IgD-negative memory B cell (primary cell): ENCODE measurements around the gene ANKRD28. TPM values are rescaled to one million over a fixed set of nuclear protein-coding genes. Genes with fewer than 3 reads are reported as not detected.

ENCODE experiments used
- H3K27ac Mint-ChIP-seq, 3 donors: one replicate each; pipeline ENCODE4 v1.8.0; 2020 to 2022; ENCODE audit warnings: mild to moderate bottlenecking in 3 of 3, mixed read lengths in 3 of 3, moderate library complexity in 1 of 3
- H3K27me3 Mint-ChIP-seq: one replicate; pipeline ENCODE4 v1.8.0; 2021; ENCODE audit warnings: mixed read lengths
- H3K36me3 Mint-ChIP-seq: one replicate; pipeline ENCODE4 v1.8.0; 2020; ENCODE audit warnings: mild to moderate bottlenecking, mixed read lengths
- H3K4me1 Mint-ChIP-seq, 3 donors: one replicate each; pipeline ENCODE4 v1.8.0; 2020 to 2022; ENCODE audit warnings: mixed read lengths in 3 of 3, mild to moderate bottlenecking in 1 of 3
- H3K4me3 Mint-ChIP-seq, 4 donors: one replicate each; pipeline ENCODE4 v1.8.0; 2020 to 2022; ENCODE audit warnings: mild to moderate bottlenecking in 4 of 4, mixed read lengths in 4 of 4, moderate library complexity in 3 of 4
- H3K9me3 Mint-ChIP-seq, 3 donors: one replicate each; pipeline ENCODE4 v1.8.0; 2020 to 2021; ENCODE audit warnings: mixed read lengths in 3 of 3, mild to moderate bottlenecking in 1 of 3
- polyA plus RNA-seq: library from polyadenylated mRNA; unstranded; fragments of 300-500 nt; fragmentation: Illumina TruSeq; gene quantifications from one replicate; pipeline ENCODE4 v1.2.3, GENCODE V29; 2021

The ANKRD28 gene
- polyA plus RNA-seq, 1 donor from 2014 or later = 8.8 TPM

DNA sequence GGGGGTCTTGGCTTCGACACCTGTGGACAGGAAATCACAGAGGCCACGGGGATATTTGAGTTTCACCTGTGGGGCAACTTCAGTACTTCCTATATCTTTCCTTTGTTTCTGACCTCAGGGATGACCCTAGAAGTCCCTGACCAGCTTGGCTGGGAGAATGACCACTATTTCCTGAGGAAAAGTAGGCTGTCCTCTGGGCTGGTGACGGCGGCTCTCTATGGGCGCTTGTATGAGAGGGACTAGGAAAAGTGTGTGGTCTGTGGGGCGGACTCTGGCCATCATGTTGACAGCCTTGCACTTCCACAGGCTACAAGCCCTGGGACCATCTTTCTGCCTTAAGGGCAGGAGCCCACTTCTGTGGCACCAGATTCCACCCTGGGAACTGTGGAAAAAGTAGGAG is 152.5 kb downstream of the ANKRD28 start:
- H3K9me3 Mint-ChIP-seq = no peaks in the 10 kb centered on the region
- peaks cover 6% of the 10 kb centered on the region for H3K36me3 Mint-ChIP-seq
- no peak overlapping the region for H3K4me3 Mint-ChIP-seq
- peaks cover 25 to 30% (median 26%) of the 10 kb centered on the region in 3 donors for H3K4me1 Mint-ChIP-seq
- H3K27me3 Mint-ChIP-seq = no peaks in the 10 kb centered on the region
- H3K27ac Mint-ChIP-seq = peak overlapping the region in 1 of 3 donors; percentile 35

GRCh38 chr3:15638891-15639262 is 158.9 kb downstream of the ANKRD28 start:
- Mint-ChIP-seq H3K9me3 (no peaks in the 10 kb centered on the region), H3K4me3 (no peak overlapping the region), H3K27ac (no peak overlapping the region), H3K4me1 (peaks cover 14 to 29% (median 17%) of the 10 kb centered on the region in 3 donors), H3K36me3 (no peaks in the 10 kb centered on the region), H3K27me3 (no peaks in the 10 kb centered on the region)

- H3K4me3 Mint-ChIP-seq = no peak overlapping the region
- no peaks in the 10 kb centered on the region for H3K9me3 Mint-ChIP-seq
- H3K36me3 Mint-ChIP-seq = no peaks in the 10 kb centered on the region
- no peak overlapping the region for H3K27ac Mint-ChIP-seq
- H3K4me1 Mint-ChIP-seq = peaks cover 14 to 29% (median 17%) of the 10 kb centered on the region in 3 donors
- no peaks in the 10 kb centered on the region for H3K27me3 Mint-ChIP-seq
These were observed 159.4 kb downstream of the ANKRD28 start for GRCh38 chr3:15638193-15638890.

GRCh38 chr3:15637131-15637951 is 160.4 kb downstream of the ANKRD28 start:
- Mint-ChIP-seq H3K9me3 (no peaks in the 10 kb centered on the region), H3K4me3 (peak overlapping the region in 2 of 4 donors; percentile 0 to 26), H3K4me1 (peaks cover 14 to 29% (median 17%) of the 10 kb centered on the region in 3 donors), H3K27ac (peak overlapping the region in 1 of 3 donors; percentile 13), H3K27me3 (no peaks in the 10 kb centered on the region), H3K36me3 (no peaks in the 10 kb centered on the region)

DNA sequence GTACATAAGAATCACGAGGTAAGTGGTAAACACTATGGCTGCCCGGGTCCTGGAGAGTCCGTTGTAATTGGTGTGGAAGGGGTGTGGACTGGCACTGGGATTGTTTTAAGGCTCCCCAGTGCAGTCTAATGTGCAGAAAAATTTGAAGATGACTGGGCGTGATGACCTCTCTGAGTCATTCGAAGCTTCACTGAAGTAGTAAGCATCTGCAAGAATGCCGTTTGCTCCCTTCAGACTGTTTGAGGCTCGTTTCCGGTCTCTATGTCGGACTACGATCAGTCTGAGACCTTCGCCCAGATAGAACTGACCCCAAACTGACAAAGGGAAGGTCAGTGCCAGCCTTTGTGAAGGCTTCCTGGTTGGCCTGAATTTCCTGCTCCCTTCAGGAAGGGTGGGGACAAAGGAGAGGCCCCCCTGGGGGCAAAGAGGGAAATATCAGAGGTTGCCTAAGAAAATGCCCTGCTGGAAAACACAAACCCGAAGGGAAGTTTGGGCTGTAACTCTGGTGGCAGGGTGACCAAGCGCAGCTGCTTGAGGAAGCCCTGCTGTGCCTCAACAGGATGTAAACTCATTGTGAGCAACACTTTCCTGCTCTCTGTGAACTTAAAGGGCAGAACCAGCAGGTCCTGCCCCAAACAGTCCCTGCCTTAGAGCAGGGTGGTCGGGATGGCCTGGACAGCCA is 161.6 kb downstream of the ANKRD28 start:
- Mint-ChIP-seq H3K9me3 (no peaks in the 10 kb centered on the region), H3K36me3 (no peaks in the 10 kb centered on the region), H3K4me1 (peaks cover 18 to 29% (median 21%) of the 10 kb centered on the region in 3 donors), H3K27ac (peak overlapping the region in 1 of 3 donors; percentile 13), H3K27me3 (no peaks in the 10 kb centered on the region), H3K4me3 (peak overlapping the region in 3 of 4 donors; percentile 23 to 73 (median 50))

DNA sequence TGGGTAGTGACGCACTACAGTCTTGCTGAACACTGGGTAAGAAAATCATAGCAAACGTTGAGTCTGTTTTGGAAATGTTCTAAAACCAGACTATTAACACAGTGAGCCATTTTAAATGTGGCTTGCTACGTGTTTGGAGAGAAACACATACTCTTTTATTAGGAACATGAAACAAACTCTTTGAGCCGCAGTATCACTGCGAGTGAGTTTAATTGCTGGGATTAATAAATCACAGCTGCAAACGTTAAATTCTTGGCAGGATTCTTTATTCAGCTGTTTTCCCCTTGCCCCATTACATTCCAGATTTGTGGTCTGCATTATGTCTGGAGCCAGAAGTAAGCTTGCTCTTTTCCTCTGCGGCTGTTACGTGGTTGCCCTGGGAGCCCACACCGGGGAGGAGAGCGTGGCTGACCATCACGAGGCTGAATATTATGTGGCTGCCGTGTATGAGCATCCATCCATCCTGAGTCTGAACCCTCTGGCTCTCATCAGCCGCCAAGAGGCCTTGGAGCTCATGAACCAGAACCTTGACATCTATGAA is 162.6 kb downstream of the ANKRD28 start:
- Mint-ChIP-seq H3K9me3 (no peaks in the 10 kb centered on the region), H3K4me1 (peaks cover 23 to 32% (median 26%) of the 10 kb centered on the region in 3 donors), H3K36me3 (no peaks in the 10 kb centered on the region), H3K27ac (peak overlapping the region in 1 of 3 donors; percentile 82), H3K27me3 (no peaks in the 10 kb centered on the region), H3K4me3 (no peak overlapping the region)

GRCh38 chr3:15634671-15635070 is 163.1 kb downstream of the ANKRD28 start:
- peak overlapping the region in 1 of 3 donors; percentile 82 for H3K27ac Mint-ChIP-seq
- no peaks in the 10 kb centered on the region for H3K9me3 Mint-ChIP-seq
- no peak overlapping the region for H3K4me3 Mint-ChIP-seq
- H3K27me3 Mint-ChIP-seq = no peaks in the 10 kb centered on the region
- H3K36me3 Mint-ChIP-seq = no peaks in the 10 kb centered on the region
- H3K4me1 Mint-ChIP-seq = peaks cover 26 to 36% (median 30%) of the 10 kb centered on the region in 3 donors

GRCh38 chr3:15633766-15634598 is 163.8 kb downstream of the ANKRD28 start:
- H3K27me3 Mint-ChIP-seq = no peaks in the 10 kb centered on the region
- no peak overlapping the region for H3K4me3 Mint-ChIP-seq
- peaks cover 26 to 36% (median 30%) of the 10 kb centered on the region in 3 donors for H3K4me1 Mint-ChIP-seq
- H3K27ac Mint-ChIP-seq = no peak overlapping the region
- no peaks in the 10 kb centered on the region for H3K36me3 Mint-ChIP-seq
- H3K9me3 Mint-ChIP-seq = no peaks in the 10 kb centered on the region

DNA sequence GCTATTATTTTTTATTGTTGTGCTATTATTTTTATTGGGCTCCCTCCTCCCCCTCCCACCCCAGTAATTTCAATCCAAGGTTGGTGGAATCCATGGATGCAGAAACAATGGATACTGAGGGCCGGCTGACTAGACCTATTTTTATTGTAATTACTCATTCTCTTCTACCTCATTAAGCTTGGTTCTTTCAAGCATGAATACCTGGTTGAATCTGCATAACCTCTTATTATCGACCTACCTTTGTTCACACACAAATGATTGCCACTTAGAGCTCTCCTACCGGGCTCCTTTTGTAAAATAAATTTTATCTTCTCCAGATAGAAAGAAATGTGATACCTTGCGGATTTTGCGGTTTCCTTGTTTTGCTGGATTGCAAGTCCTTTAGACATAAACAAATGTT is 164.6 kb downstream of the ANKRD28 start:
- Mint-ChIP-seq H3K36me3 (no peaks in the 10 kb centered on the region), H3K4me3 (no peak overlapping the region), H3K9me3 (no peaks in the 10 kb centered on the region), H3K27ac (no peak overlapping the region), H3K4me1 (peaks cover 26 to 32% (median 30%) of the 10 kb centered on the region in 3 donors), H3K27me3 (no peaks in the 10 kb centered on the region)

- H3K36me3 Mint-ChIP-seq = peaks cover 1% of the 10 kb centered on the region
- peak overlapping the region in 1 of 4 donors; percentile 61 for H3K4me3 Mint-ChIP-seq
- H3K9me3 Mint-ChIP-seq = no peaks in the 10 kb centered on the region
- H3K27me3 Mint-ChIP-seq = no peaks in the 10 kb centered on the region
- H3K27ac Mint-ChIP-seq = no peak overlapping the region
- peaks cover 22 to 26% (median 23%) of the 10 kb centered on the region in 3 donors for H3K4me1 Mint-ChIP-seq
These were observed 165.6 kb downstream of the ANKRD28 start for GRCh38 chr3:15632212-15632580.

- Mint-ChIP-seq H3K4me1 (peaks cover 19 to 20% (median 20%) of the 10 kb centered on the region in 3 donors), H3K4me3 (peak overlapping the region in 1 of 4 donors; percentile 61)
These were observed 166.2 kb downstream of the ANKRD28 start for GRCh38 chr3:15631426-15632211.

DNA sequence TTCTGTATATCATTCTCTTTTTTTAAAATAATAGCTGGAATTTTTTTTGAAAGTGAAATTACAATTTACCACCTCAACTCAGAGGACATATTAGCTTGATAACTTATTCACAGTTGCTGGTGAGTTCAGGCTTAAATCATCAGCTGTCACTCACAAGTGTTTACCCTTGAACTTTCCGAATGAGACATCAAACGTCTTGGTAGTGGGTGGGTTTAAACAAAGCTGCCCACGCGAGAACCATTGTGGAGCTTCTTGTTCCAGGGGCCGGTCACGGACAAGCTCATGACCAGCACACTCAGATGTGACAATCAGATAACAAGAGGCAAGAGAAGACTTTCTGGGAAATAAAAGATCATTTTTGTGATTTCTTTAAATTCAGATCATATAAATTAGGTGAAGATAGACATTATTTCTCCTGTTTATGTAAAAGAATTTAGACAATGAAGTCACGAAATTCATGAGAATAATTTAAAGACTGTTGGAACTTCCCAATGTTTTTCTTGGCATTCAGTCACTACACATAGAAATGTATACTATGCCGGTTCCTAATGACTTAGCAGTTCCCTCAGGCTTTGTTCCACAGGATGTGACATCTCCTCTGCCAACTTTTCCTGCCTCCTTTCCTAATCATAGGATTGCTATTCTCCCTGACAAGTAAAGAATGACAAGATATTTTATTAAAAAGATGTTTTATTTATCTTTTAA is 167.0 kb downstream of the ANKRD28 start:
- peaks cover 13 to 15% (median 13%) of the 10 kb centered on the region in 3 donors for H3K4me1 Mint-ChIP-seq

More at GRCh38 chr3:15631426-15632211, 166.2 kb downstream of the ANKRD28 start:
- Mint-ChIP-seq H3K27ac (no peak overlapping the region), H3K36me3 (peaks cover 1% of the 10 kb centered on the region), H3K9me3 (no peaks in the 10 kb centered on the region), H3K27me3 (no peaks in the 10 kb centered on the region)

More for the DNA sequence above, 167.0 kb downstream of the ANKRD28 start:
- Mint-ChIP-seq H3K36me3 (peaks cover 3% of the 10 kb centered on the region), H3K9me3 (no peaks in the 10 kb centered on the region), H3K27ac (no peak overlapping the region), H3K4me3 (peak overlapping the region in 2 of 4 donors; percentile 67 to 76), H3K27me3 (no peaks in the 10 kb centered on the region)
